CD4-positive, CD25-positive, alpha-beta regulatory T cell (primary cell): Measurements from ENCODE around the gene MACROD2. TPM values are rescaled to one million over a fixed set of nuclear protein-coding genes. Genes with fewer than 3 reads are reported as not detected.
"Not testable (repeated sequence)": the region's sequence is repeated elsewhere in the genome, so short reads cannot be mapped to it uniquely, and the experiment has no call there.

Source experiments
- ATAC-seq, 2 donors: fragments of 150-1000 bp; cut with Tn5 transposase; one replicate each; pipeline ENCODE4 v1.10.0; 2021; ENCODE audit warnings: low read depth in 2 of 2, moderate number of reproducible peaks in 2 of 2, moderate library complexity in 1 of 2
- DNase-seq, 3 donors: peaks; one replicate each; pipeline versions ENCODE4 v3.0.0 to v3.0.0-alpha.2; 2012 to 2022; ENCODE audit warnings: mixed read lengths in 1 of 3
- H3K27ac ChIP-seq: one replicate; pipeline ENCODE4 v1.7.0; 2013; ENCODE audit warnings: mild to moderate bottlenecking, low read length; ENCODE audit not compliant: insufficient read depth, poor library complexity, severe bottlenecking
- H3K27me3 ChIP-seq: one replicate; pipeline ENCODE4 v1.7.0; 2013; ENCODE audit warnings: low read length; ENCODE audit not compliant: control insufficient read depth, insufficient read depth
- H3K36me3 ChIP-seq: one replicate; pipeline ENCODE4 v1.7.0; 2013; ENCODE audit warnings: mild to moderate bottlenecking, low read length, moderate library complexity; ENCODE audit not compliant: control insufficient read depth, insufficient read depth
- H3K4me1 ChIP-seq: 2 replicates; pipeline ENCODE4 v1.7.0; 2013; ENCODE audit warnings: mild to moderate bottlenecking, low read length; ENCODE audit not compliant: insufficient read depth, control insufficient read depth, poor library complexity, severe bottlenecking
- H3K4me3 ChIP-seq: one replicate; pipeline ENCODE4 v1.7.0; 2013; ENCODE audit warnings: low read depth, mild to moderate bottlenecking, low read length, moderate library complexity
- H3K9me3 ChIP-seq, 2 experiments: 1 replicate in 1 of 2; 2 replicates in 1 of 2; pipeline ENCODE4 v1.7.0; 2013; ENCODE audit warnings: low read length in 2 of 2, mild to moderate bottlenecking in 1 of 2, moderate library complexity in 1 of 2; ENCODE audit not compliant: control insufficient read depth in 2 of 2
- H3K27ac Mint-ChIP-seq, 3 donors: one replicate each; pipeline ENCODE4 v1.8.0; 2020 to 2022; ENCODE audit warnings: mild to moderate bottlenecking in 3 of 3, mixed read lengths in 3 of 3, moderate library complexity in 2 of 3
- H3K27me3 Mint-ChIP-seq: one replicate; pipeline ENCODE4 v1.8.0; 2022; ENCODE audit warnings: mild to moderate bottlenecking, mixed read lengths
- H3K36me3 Mint-ChIP-seq: one replicate; pipeline ENCODE4 v1.8.0; 2020; ENCODE audit warnings: mixed read lengths
- H3K4me1 Mint-ChIP-seq, 4 donors: one replicate each; pipeline ENCODE4 v1.8.0; 2020 to 2022; ENCODE audit warnings: mixed read lengths in 4 of 4, mild to moderate bottlenecking in 1 of 4
- H3K4me3 Mint-ChIP-seq, 4 donors: one replicate each; pipeline ENCODE4 v1.8.0; 2020 to 2022; ENCODE audit warnings: mild to moderate bottlenecking in 4 of 4, mixed read lengths in 4 of 4, moderate library complexity in 3 of 4
- H3K9me3 Mint-ChIP-seq, 7 donors: one replicate each; pipeline ENCODE4 v1.8.0; 2020 to 2022; ENCODE audit warnings: mixed read lengths in 7 of 7, mild to moderate bottlenecking in 3 of 7, moderate library complexity in 2 of 7
- polyA plus RNA-seq, 4 donors: library from polyadenylated mRNA; unstranded; fragments of 300-500 nt; fragmentation: Illumina TruSeq; gene quantifications; one replicate each; pipeline ENCODE4 v1.2.3, GENCODE V29; 2021
- total RNA-seq: library from RNA; stranded (reverse); gene quantifications from one replicate; pipeline ENCODE4 v1.2.3, GENCODE V29; 2022

MACROD2 gene
- total and polyA plus RNA-seq, 5 donors from 2014 or later = 1.4 TPM; not detected in 4

DNA sequence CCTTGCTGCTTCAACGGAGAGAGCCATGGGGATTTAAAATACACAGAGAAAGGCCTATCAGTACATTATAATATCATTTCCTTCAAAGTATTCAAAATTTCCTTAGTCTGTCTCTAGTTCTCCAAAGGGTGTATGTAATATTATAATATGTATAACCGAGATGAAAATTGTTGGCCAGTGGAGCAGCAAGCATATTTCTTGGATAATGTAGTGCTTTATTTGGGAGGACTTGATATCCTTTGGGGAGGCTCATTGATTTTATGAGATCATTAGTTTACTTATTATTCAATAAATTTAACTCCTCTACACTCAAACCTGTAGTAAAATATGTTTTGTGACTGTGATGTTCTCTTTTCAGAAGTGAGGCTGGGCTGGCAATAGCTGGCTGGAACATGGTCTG lies 1145.0 kb downstream of the MACROD2 start:
- DNase-seq = no peak
- H3K9me3 ChIP-seq = peaks cover 2 to 6% of the 10 kb centered on the region in 2 experiments
- H3K4me3 ChIP-seq = no peak overlapping the region
- Mint-ChIP-seq H3K27me3 (no peaks in the 10 kb centered on the region), H3K27ac (no peak overlapping the region), H3K4me3 (no peak overlapping the region), H3K9me3 (peaks cover 0 to 18% (median 8%) of the 10 kb centered on the region in 7 donors), H3K36me3 (no peaks in the 10 kb centered on the region), H3K4me1 (no peaks in the 10 kb centered on the region)
- no peaks in the 10 kb centered on the region for H3K27me3 ChIP-seq
- no peaks in the 10 kb centered on the region for H3K36me3 ChIP-seq
- no peak overlapping the region for H3K27ac ChIP-seq
- H3K4me1 ChIP-seq = no peaks in the 10 kb centered on the region
- no peak for ATAC-seq

- H3K27ac ChIP-seq, H3K27ac Mint-ChIP-seq, DNase-seq, H3K36me3 ChIP-seq, H3K27me3 Mint-ChIP-seq, H3K4me3 Mint-ChIP-seq, H3K27me3 ChIP-seq, H3K4me3 ChIP-seq, H3K36me3 Mint-ChIP-seq, H3K4me1 Mint-ChIP-seq, H3K9me3 ChIP-seq, ATAC-seq, H3K4me1 ChIP-seq: not testable (repeated sequence)
- H3K9me3 Mint-ChIP-seq = peaks cover 0 to 19% (median 8%) of the 10 kb centered on the region in 7 donors
Measured at GRCh38 chr20:15140940-15141339, 1145.6 kb downstream of the MACROD2 start.

DNA sequence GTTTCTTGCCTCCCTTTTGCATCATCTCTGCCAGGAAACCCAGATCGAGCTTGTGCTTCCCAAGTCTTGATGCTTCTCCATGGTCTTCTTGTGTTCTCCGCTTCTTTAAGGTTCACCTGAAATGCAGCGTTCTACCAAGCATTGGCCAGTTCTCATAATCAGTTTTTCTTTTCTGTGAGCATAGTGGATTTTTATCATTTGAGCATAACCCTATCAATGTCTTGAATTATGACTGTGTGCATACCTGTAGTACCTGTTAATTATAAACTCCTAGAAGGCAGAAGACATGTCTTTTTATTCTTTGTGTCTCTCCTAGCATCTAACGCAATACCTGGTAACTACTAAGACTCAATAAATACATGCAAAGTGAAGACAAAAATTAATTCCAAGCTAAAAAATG lies 1146.5 kb downstream of the MACROD2 start:
- no peak overlapping the region for H3K4me3 Mint-ChIP-seq
- H3K27ac Mint-ChIP-seq = no peak overlapping the region
- no peaks in the 10 kb centered on the region for H3K36me3 ChIP-seq
- no peaks in the 10 kb centered on the region for H3K36me3 Mint-ChIP-seq
- DNase-seq (no peak), ATAC-seq (no peak)
- H3K9me3 ChIP-seq = peaks cover 2 to 6% of the 10 kb centered on the region in 2 experiments
- H3K4me1 ChIP-seq = no peaks in the 10 kb centered on the region
- no peaks in the 10 kb centered on the region for H3K27me3 Mint-ChIP-seq
- H3K9me3 Mint-ChIP-seq = peaks cover 0 to 22% (median 8%) of the 10 kb centered on the region in 7 donors
- no peaks in the 10 kb centered on the region for H3K4me1 Mint-ChIP-seq
- H3K27ac ChIP-seq = no peak overlapping the region
- no peaks in the 10 kb centered on the region for H3K27me3 ChIP-seq
- H3K4me3 ChIP-seq = no peak overlapping the region

DNA sequence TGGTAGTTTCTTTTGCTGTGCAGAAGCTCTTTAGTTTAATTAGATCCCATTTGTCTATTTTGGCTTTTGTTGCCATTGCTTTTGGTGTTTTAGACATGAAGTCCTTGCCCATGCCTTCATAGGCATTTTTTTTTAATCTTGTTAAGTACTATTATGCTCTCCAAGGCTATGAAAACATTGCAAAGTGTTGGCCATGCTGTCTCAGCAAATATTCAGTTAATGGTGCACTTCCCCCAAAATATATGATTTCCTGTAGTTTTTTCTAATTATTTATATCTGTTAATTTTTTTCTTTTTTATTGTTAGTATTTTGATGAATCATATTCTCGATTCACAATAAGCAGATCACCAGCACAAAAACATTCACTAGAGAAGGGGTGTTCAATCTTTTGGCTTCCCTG lies 1148.2 kb downstream of the MACROD2 start:
- DNase-seq (no peak), ATAC-seq (no peak)
- Histone ChIP-seq H3K27ac (no peak overlapping the region), H3K9me3 (peaks cover 1 to 6% of the 10 kb centered on the region in 2 experiments), H3K4me1 (no peaks in the 10 kb centered on the region), H3K27me3 (no peaks in the 10 kb centered on the region), H3K36me3 (no peaks in the 10 kb centered on the region), H3K4me3 (no peak overlapping the region)
- Mint-ChIP-seq H3K9me3 (peaks cover 0 to 20% (median 7%) of the 10 kb centered on the region in 7 donors), H3K27me3 (no peaks in the 10 kb centered on the region), H3K36me3 (no peaks in the 10 kb centered on the region), H3K4me1 (no peaks in the 10 kb centered on the region), H3K4me3 (no peak overlapping the region), H3K27ac (no peak overlapping the region)

DNA sequence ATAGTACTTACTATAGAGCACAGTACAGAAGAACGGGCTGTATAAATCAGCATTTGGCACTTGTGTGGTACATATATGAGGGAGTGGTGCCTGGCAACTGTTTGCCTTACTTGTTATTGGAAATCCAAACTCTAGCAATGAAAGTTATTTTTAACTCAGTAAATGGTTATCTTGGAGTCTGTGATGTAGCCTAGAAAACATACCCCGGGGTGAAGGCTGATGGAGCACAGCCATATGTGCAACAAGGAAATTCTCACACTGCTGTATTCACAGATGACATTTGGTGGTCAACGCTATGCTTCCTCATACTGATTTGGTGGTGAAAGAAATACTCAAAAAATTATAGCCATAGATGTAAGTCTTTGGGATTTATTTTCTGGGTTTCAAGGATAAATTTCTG lies 1149.6 kb downstream of the MACROD2 start:
- H3K27ac ChIP-seq = no peak overlapping the region
- DNase-seq = no peak
- H3K36me3 Mint-ChIP-seq = no peaks in the 10 kb centered on the region
- H3K4me3 ChIP-seq = no peak overlapping the region
- H3K27me3 ChIP-seq = no peaks in the 10 kb centered on the region
- peaks cover 0 to 3% of the 10 kb centered on the region in 2 experiments for H3K9me3 ChIP-seq
- ATAC-seq = no peak
- no peak overlapping the region for H3K4me3 Mint-ChIP-seq
- H3K27ac Mint-ChIP-seq = no peak overlapping the region
- no peaks in the 10 kb centered on the region for H3K4me1 ChIP-seq
- peaks cover 0 to 17% (median 7%) of the 10 kb centered on the region in 7 donors for H3K9me3 Mint-ChIP-seq
- no peaks in the 10 kb centered on the region for H3K36me3 ChIP-seq
- H3K27me3 Mint-ChIP-seq = no peaks in the 10 kb centered on the region
- H3K4me1 Mint-ChIP-seq = no peaks in the 10 kb centered on the region

- no peaks in the 10 kb centered on the region for H3K36me3 Mint-ChIP-seq
- Histone ChIP-seq H3K4me3 (no peak overlapping the region), H3K9me3 (no peaks in the 10 kb centered on the region), H3K4me1 (no peaks in the 10 kb centered on the region), H3K27me3 (no peaks in the 10 kb centered on the region), H3K27ac (no peak overlapping the region), H3K36me3 (no peaks in the 10 kb centered on the region)
- H3K9me3 Mint-ChIP-seq = peaks cover 0 to 17% (median 4%) of the 10 kb centered on the region in 7 donors
- H3K27ac Mint-ChIP-seq = no peak overlapping the region
- DNase-seq = no peak
- H3K4me1 Mint-ChIP-seq = no peaks in the 10 kb centered on the region
- H3K4me3 Mint-ChIP-seq = no peak overlapping the region
- no peak for ATAC-seq
- no peaks in the 10 kb centered on the region for H3K27me3 Mint-ChIP-seq
Measured at GRCh38 chr20:15146948-15147347, 1151.6 kb downstream of the MACROD2 start.

DNA sequence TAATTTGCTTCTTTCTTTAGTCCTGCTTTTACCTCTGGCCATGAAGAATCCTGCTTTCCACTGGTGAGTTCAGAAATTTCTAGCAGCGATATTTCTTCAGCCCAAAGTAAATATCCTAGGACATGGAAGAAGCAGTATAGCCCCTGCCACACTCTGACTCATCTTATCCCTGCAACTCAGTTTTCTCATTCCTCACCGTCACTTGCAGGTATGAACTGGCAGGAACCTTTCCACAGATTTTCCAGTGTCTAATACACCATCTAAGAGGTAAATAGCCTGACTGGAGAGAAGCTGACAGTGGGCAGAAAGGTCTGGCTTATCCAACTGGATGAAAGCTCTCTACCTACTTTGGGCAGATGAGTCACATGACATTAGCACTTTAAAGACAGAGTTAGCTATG lies 1158.8 kb downstream of the MACROD2 start:
- Mint-ChIP-seq H3K36me3 (no peaks in the 10 kb centered on the region), H3K9me3 (peaks cover 0 to 23% (median 10%) of the 10 kb centered on the region in 7 donors), H3K4me1 (no peaks in the 10 kb centered on the region), H3K27ac (no peak overlapping the region), H3K4me3 (no peak overlapping the region), H3K27me3 (no peaks in the 10 kb centered on the region)
- H3K4me1 ChIP-seq = no peaks in the 10 kb centered on the region
- DNase-seq = no peak
- H3K4me3 ChIP-seq = no peak overlapping the region
- no peak for ATAC-seq
- no peaks in the 10 kb centered on the region for H3K27me3 ChIP-seq
- H3K36me3 ChIP-seq = no peaks in the 10 kb centered on the region
- H3K27ac ChIP-seq = no peak overlapping the region
- peaks cover 0 to 1% of the 10 kb centered on the region in 2 experiments for H3K9me3 ChIP-seq

DNA sequence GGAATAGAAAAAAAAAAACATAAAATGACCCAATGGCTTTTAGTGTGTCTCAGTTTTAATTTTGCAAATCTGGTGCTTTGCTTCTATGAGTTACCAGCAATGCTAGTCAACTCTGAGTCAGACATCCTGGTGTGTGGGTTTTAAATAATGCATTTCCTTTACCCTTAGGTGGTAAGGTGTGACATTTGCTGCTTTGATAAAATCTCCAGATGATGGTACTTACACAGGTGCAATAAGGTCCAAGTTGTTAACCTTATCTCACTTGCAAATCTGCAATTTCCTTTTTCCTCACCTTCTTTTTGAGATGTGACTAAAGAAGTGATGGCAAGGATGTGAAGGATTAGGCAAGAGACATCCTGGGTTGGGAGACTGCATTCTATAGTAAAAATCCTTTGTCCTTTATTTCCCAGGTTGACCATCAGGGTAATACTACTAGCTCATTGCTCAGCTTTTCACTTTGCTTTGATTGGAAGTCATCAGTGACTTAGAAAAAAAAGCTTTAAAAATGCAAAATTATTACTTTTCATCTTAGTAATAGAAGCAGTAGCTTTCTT lies 1160.6 kb downstream of the MACROD2 start:
- no peaks in the 10 kb centered on the region for H3K27me3 ChIP-seq
- H3K4me1 ChIP-seq = no peaks in the 10 kb centered on the region
- H3K4me3 ChIP-seq = no peak overlapping the region
- H3K9me3 Mint-ChIP-seq = peaks cover 4 to 29% (median 13%) of the 10 kb centered on the region in 7 donors
- no peaks in the 10 kb centered on the region for H3K4me1 Mint-ChIP-seq
- H3K36me3 Mint-ChIP-seq = no peaks in the 10 kb centered on the region
- ATAC-seq (no peak), DNase-seq (no peak)
- H3K27me3 Mint-ChIP-seq = no peaks in the 10 kb centered on the region
- H3K9me3 ChIP-seq = peaks cover 0 to 1% of the 10 kb centered on the region in 2 experiments
- no peak overlapping the region for H3K4me3 Mint-ChIP-seq
- H3K36me3 ChIP-seq = no peaks in the 10 kb centered on the region
- no peak overlapping the region for H3K27ac Mint-ChIP-seq
- H3K27ac ChIP-seq = no peak overlapping the region
